Bone marrow (tissue), 2 donors: Measurements from ENCODE around the gene ITPK1.

Experiments used
- DNase-seq, 2 donors: peaks; one replicate each; lab custom pipeline; 2025; lab: John Stamatoyannopoulos, UW

Gene ITPK1

DNA sequence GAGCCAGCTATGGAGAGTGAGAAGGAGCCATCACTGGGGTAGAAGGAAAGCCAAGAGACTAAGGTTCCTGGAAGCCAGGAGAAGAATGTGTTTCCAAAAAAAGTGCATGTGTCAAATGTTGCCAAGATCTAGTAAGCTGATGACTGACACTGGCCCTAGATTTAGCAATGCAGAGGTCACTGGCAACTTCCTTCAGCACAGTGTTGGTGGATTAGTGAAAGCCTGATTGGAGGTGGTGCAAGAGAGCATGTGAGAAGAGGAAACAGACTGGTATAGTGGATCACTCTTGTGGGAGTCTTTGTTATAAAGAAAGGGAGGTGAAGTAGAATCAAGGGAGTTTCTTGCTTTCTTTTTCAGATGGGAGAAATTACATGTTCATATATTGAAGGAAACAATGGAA lies 226.8 kb downstream of the ITPK1 start:
- DNase-seq = no peak

DNA sequence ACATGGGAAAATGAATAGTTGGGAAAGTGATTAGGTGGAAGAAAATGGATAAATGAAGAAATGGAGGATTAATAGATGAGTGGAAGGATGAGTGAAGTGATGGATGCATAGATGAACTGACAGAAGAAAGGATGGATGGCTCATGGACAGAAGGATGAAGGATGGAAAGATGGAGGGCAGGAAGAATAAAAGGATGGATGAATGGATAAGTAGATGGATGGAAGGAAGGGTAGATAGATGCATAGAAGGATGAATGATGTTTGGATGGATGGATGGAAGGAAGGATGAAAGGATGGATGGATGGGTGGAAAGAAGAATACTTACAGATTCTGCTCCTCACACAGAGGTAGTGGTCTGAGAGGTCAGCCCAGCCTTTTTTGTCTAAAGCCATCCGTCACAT lies 228.6 kb downstream of the ITPK1 start:
- DNase-seq = no peak
